ENCODE measurements around the gene C2orf66. TPM values are rescaled to one million over a fixed set of nuclear protein-coding genes. Genes with fewer than 3 reads are reported as not detected.

Gene C2orf66
- total RNA-seq, 1 experiment from 2014 or later = 0.51 TPM

DNA sequence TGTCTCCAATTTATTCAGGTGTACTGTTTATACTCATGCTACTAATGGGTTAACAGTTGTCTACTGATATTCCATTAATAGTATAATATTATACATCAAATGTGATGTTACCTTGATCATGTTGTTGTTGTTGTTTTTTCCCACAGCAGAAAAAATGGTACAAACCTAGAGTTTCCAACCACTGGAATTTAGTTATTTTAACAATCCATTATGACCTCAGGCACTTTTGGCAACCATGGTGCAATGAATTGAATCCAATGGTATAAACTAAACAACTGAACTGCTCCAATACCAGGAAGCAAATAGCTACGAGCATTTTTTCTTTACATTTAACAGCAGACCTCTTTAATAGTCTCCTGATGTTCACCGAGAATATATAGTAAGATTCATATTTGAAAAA lies 31.0 kb upstream of the C2orf66 start:
- ATAC-seq = no peak
- Histone ChIP-seq H4K20me1 (ENCODE audit: low read length) (no peaks in the 10 kb centered on the region), H3K27me3 (ENCODE audit: low read length) (no peaks in the 10 kb centered on the region), H3K79me2 (ENCODE audit: low read length) (no peaks in the 10 kb centered on the region), H3K27ac (ENCODE audit: low read length) (no peak overlapping the region), H3K4me3 (ENCODE audit: low read length) (no peak overlapping the region), H3K4me1 (ENCODE audit: insufficient read depth, low read length) (peaks cover 18% of the 10 kb centered on the region), H3K36me3 (ENCODE audit: low read depth, low read length) (peaks cover 4% of the 10 kb centered on the region; the same call in 1 of the 2 replicates), H2AFZ (ENCODE audit: low read length) (no peak overlapping the region), H3K4me2 (ENCODE audit: low read length) (no peak overlapping the region), H3K9ac (ENCODE audit: low read length) (no peak overlapping the region), H3F3A (ENCODE audit: low read length, unreplicated experiment) (no peaks in the 10 kb centered on the region), H3K9me3 (ENCODE audit: low read length) (no peaks in the 10 kb centered on the region), H3K9me2 (replicated peaks; ENCODE audit: low read length) (no peaks in the 10 kb centered on the region)
- ChIA-PET CTCF (no interaction called here), POLR2A (ENCODE audit: unreplicated experiment) (no interaction called here)
- intact Hi-C loops (cut with micrococcal nuclease) = no loop called here
- TF ChIP-seq, protein P1, sequence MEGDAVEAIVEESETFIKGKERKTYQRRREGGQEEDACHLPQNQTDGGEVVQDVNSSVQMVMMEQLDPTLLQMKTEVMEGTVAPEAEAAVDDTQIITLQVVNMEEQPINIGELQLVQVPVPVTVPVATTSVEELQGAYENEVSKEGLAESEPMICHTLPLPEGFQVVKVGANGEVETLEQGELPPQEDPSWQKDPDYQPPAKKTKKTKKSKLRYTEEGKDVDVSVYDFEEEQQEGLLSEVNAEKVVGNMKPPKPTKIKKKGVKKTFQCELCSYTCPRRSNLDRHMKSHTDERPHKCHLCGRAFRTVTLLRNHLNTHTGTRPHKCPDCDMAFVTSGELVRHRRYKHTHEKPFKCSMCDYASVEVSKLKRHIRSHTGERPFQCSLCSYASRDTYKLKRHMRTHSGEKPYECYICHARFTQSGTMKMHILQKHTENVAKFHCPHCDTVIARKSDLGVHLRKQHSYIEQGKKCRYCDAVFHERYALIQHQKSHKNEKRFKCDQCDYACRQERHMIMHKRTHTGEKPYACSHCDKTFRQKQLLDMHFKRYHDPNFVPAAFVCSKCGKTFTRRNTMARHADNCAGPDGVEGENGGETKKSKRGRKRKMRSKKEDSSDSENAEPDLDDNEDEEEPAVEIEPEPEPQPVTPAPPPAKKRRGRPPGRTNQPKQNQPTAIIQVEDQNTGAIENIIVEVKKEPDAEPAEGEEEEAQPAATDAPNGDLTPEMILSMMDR (conservative IDR thresholded peaks at IDR 0.05; ENCODE audit: low read depth, low read length) = no peak
- no TSS peak for BruUV-seq (replicated peaks)
- no peak for DNase-seq

DNA sequence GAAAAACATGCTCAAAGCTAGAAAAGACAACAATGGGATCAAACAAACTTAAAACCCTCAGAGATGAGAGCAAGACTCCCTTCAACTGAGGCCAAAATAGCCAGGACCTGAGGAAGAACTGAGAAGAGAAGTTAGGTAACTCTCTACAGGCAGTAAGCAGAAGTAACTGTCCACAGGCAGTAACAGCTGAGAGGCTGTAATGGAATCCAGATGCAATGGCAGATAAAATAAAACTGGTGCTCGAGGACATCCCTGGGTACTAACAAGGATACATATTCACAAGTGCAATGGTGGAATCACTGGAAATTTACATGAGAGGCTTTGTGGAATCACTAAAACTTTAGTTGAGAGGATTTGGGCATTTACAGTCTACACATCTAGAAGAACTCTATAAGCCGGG lies 30.4 kb upstream of the C2orf66 start:
- Histone ChIP-seq H3K4me1 (ENCODE audit: insufficient read depth, low read length) (peaks cover 18% of the 10 kb centered on the region), H3K9me3 (ENCODE audit: low read length) (no peaks in the 10 kb centered on the region), H3K36me3 (ENCODE audit: low read depth, low read length) (peaks cover 4% of the 10 kb centered on the region; the same call in 1 of the 2 replicates), H3K27me3 (ENCODE audit: low read length) (no peaks in the 10 kb centered on the region), H2AFZ (ENCODE audit: low read length) (no peak overlapping the region), H3K9ac (ENCODE audit: low read length) (no peak overlapping the region), H3K4me3 (ENCODE audit: low read length) (no peak overlapping the region), H3F3A (ENCODE audit: low read length, unreplicated experiment) (no peaks in the 10 kb centered on the region), H3K4me2 (ENCODE audit: low read length) (no peak overlapping the region), H3K27ac (ENCODE audit: low read length) (no peak overlapping the region), H3K9me2 (replicated peaks; ENCODE audit: low read length) (no peaks in the 10 kb centered on the region), H3K79me2 (ENCODE audit: low read length) (no peaks in the 10 kb centered on the region), H4K20me1 (ENCODE audit: low read length) (no peaks in the 10 kb centered on the region)
- no TSS peak for BruUV-seq (replicated peaks)
- intact Hi-C loops (cut with micrococcal nuclease) = loop anchor here (10.0 kb wide), 1 partner anchor 145 kb away; no protein-coding TSS in a partner anchor
- ATAC-seq = no peak
- ChIA-PET POLR2A (ENCODE audit: unreplicated experiment) (no interaction called here), CTCF (no interaction called here)
- TF ChIP-seq EZH2 (IDR thresholded peaks at IDR 0.05; ENCODE audit: low read length, unreplicated experiment) = no peak
- TF ChIP-seq, protein P1 (conservative IDR thresholded peaks at IDR 0.05; ENCODE audit: low read depth, low read length) = no peak
- no peak for TF ChIP-seq EZH2phosphoT487 (IDR thresholded peaks at IDR 0.05; ENCODE audit: borderline replicate concordance, low read length)
- no peak for DNase-seq

DNA sequence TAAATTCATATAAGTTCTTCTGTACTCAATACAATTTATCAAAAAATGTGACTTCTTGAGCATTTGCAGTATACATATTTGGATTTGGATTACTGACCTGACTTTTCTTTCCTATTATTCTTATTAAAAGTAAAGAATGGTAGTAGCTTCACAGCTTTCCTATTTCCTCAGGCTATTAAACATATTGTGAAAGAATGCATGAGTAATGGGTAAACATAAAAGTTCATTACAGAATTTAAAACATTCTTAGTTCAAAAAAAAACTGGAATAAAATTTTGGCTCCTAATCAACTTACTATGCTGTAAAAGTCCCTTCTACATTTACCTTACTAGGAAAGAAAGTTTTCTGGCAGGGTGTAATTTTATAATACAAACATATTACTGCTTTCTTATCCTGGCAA lies 27.3 kb upstream of the C2orf66 start:
- Histone ChIP-seq H3K4me2 (ENCODE audit: low read length) (peak overlapping the region; percentile 29), H3K4me3 (ENCODE audit: low read length) (no peak overlapping the region), H3K9me2 (replicated peaks; ENCODE audit: low read length) (no peaks in the 10 kb centered on the region), H3K36me3 (ENCODE audit: low read depth, low read length) (no peaks in the 10 kb centered on the region; the same call in 1 of the 2 replicates), H3K27ac (ENCODE audit: low read length) (no peak overlapping the region; the same call in 1 of the 2 replicates), H3K4me1 (ENCODE audit: insufficient read depth, low read length) (peaks cover 18% of the 10 kb centered on the region), H3K27me3 (ENCODE audit: low read length) (no peaks in the 10 kb centered on the region), H3K9me3 (ENCODE audit: low read length) (no peaks in the 10 kb centered on the region), H3F3A (ENCODE audit: low read length, unreplicated experiment) (no peaks in the 10 kb centered on the region), H3K9ac (ENCODE audit: low read length) (no peak overlapping the region), H3K79me2 (ENCODE audit: low read length) (no peaks in the 10 kb centered on the region), H4K20me1 (ENCODE audit: low read length) (no peaks in the 10 kb centered on the region), H2AFZ (ENCODE audit: low read length) (no peak overlapping the region)
- CTCF ChIA-PET = no interaction called here
- POLR2A ChIA-PET (ENCODE audit: unreplicated experiment) = no interaction called here
- no peak for TF ChIP-seq EZH2 (IDR thresholded peaks at IDR 0.05; ENCODE audit: low read length, unreplicated experiment)
- no peak for TF ChIP-seq EZH2phosphoT487 (IDR thresholded peaks at IDR 0.05; ENCODE audit: borderline replicate concordance, low read length)
- TF ChIP-seq, protein P1 (conservative IDR thresholded peaks at IDR 0.05; ENCODE audit: low read depth, low read length) = no peak
- BruUV-seq (replicated peaks) = TSS peak; percentile 9
- intact Hi-C loops (cut with micrococcal nuclease) = loop anchor here (1.0 to 10.0 kb wide), 2 partner anchors 35 to 148 kb away; no protein-coding TSS in a partner anchor
- peak; percentile 81 for DNase-seq
- ATAC-seq = peak; percentile 88

Data from PC-3 (cell line).